K562 (cell line): ENCODE data around the gene HSPH1.

Source experiments
- ATF2 ChIP-seq: sonication (generic); formaldehyde crosslinking; IDR thresholded peaks from 2 replicates; pipeline ENCODE4 v1.8.1; 2022; ENCODE audit warnings: missing genetic modification reagents
- CEBPB ChIP-seq: fragments of 450-650 bp; IDR thresholded peaks from 2 replicates; pipeline ENCODE4 v1.6.1; 2016; ENCODE audit warnings: missing genetic modification characterization, missing compliant biosample characterization
- E2F1 ChIP-seq: sonication (generic); formaldehyde crosslinking; IDR thresholded peaks from 2 replicates; pipeline ENCODE4 v1.8.1; 2023; ENCODE audit warnings: mild to moderate bottlenecking, missing genetic modification reagents, moderate library complexity
- HNRNPK ChIP-seq: fragments of 200-400 bp; formaldehyde crosslinking; IDR thresholded peaks from one replicate; pipeline ENCODE4 v1.6.1; 2018; ENCODE audit warnings: mild to moderate bottlenecking, low read depth, low read length; ENCODE audit not compliant: poor library complexity, severe bottlenecking
- NFE2L1 ChIP-seq: fragments of 450-650 bp; IDR thresholded peaks from 2 replicates; pipeline ENCODE4 v1.6.1; 2016; ENCODE audit warnings: missing genetic modification characterization, low read depth, mild to moderate bottlenecking, missing compliant biosample characterization, moderate library complexity, borderline replicate concordance
- NR2C2 ChIP-seq, 2 experiments: fragments of 200-800 bp in 1 of 2; sonication (Bioruptor generic) in 1 of 2; sonication (generic) in 1 of 2; formaldehyde crosslinking in 1 of 2; IDR thresholded peaks; 2 replicates each; pipeline versions ENCODE4 v1.6.1 to v1.8.0; 2016 to 2022; ENCODE audit warnings: mild to moderate bottlenecking in 1 of 2, missing compliant biosample characterization in 1 of 2, missing genetic modification characterization in 1 of 2, missing genetic modification reagents in 1 of 2
- PBX2 ChIP-seq, 2 experiments: IDR thresholded peaks in 1 of 2; conservative IDR thresholded peaks in 1 of 2; 2 replicates each; pipeline ENCODE4 v1.6.1; 2016; ENCODE audit warnings: low read depth in 2 of 2, mild to moderate bottlenecking in 1 of 2, missing compliant biosample characterization in 1 of 2, missing genetic modification characterization in 1 of 2, moderate library complexity in 1 of 2
- POLR2A ChIP-seq: fragments of 450-650 bp; conservative IDR thresholded peaks from 2 replicates; pipeline ENCODE4 v1.6.1; 2016
- ZNF24 ChIP-seq: fragments of 450-650 bp; IDR thresholded peaks from 2 replicates; pipeline ENCODE4 v1.6.1; 2016
- ZNF274 ChIP-seq: IDR thresholded peaks from 2 replicates; pipeline ENCODE4 v1.6.1; 2011; ENCODE audit warnings: low read depth, mild to moderate bottlenecking, low read length, moderate library complexity, borderline replicate concordance
- TF ChIP-seq, protein P1 (sequence below): fragments of 250-450 bp; sonication (Bioruptor Pico); IDR thresholded peaks from 2 replicates; pipeline ENCODE4 v1.5.0; 2021
- TF ChIP-seq, protein P2 (sequence below): sonication (generic); formaldehyde crosslinking; IDR thresholded peaks from 2 replicates; pipeline ENCODE4 v1.8.0; 2022; ENCODE audit warnings: mild to moderate bottlenecking, missing genetic modification reagents

DNA sequence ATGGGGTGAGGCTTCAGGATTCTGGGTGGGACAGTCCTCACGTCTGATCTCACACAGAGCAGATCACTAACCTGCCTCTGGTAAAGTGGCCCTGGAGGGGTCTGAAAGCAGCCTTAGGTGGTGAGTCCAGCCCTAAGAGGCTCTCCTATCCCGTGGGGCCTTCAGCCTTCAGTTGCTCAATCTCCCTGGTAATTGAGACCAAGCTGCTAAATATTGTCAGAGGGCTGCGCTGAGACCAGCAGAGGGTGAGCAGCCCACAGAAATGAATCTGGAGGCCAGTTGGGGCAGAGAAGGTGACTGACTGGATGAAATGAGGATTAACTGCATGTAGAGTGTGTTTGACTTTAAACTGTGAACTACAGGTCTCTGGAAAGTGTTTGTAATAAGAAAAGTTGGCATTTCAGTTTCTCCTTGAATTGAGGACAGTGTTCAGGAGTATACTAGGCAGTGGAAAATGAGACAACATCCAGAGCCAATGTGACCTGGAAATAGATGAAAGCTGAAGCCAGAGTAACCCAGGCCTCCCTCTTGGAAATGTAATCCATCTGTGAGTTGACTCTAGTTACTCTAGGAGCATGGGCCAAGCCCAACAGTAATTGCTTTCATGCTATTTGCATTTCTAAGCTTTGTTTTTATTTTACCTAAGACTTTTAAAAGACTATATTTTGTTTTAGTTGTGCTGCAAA lies 14.3 kb upstream of the HSPH1 start:
- no peak for TF ChIP-seq ZNF24
- no peak for TF ChIP-seq PBX2 (CRISPR knock-in tag; IDR thresholded peaks at IDR 0.05; ENCODE audit: low read depth)
- no peak for TF ChIP-seq PBX2 (tag; conservative IDR thresholded peaks at IDR 0.05; ENCODE audit: low read depth)
- TF ChIP-seq ZNF274, result no peak
- TF ChIP-seq CEBPB (tag), result no peak
- TF ChIP-seq, protein P1, sequence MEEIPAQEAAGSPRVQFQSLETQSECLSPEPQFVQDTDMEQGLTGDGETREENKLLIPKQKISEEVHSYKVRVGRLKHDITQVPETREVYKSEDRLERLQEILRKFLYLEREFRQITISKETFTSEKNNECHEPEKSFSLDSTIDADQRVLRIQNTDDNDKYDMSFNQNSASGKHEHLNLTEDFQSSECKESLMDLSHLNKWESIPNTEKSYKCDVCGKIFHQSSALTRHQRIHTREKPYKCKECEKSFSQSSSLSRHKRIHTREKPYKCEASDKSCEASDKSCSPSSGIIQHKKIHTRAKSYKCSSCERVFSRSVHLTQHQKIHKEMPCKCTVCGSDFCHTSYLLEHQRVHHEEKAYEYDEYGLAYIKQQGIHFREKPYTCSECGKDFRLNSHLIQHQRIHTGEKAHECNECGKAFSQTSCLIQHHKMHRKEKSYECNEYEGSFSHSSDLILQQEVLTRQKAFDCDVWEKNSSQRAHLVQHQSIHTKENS (CRISPR knock-in tag), result no peak
- TF ChIP-seq E2F1 (CRISPR knock-in tag), result no peak
- no peak for TF ChIP-seq ATF2 (CRISPR knock-in tag)
- no peak for TF ChIP-seq POLR2A
- TF ChIP-seq NFE2L1, result no peak
- TF ChIP-seq, protein P2, sequence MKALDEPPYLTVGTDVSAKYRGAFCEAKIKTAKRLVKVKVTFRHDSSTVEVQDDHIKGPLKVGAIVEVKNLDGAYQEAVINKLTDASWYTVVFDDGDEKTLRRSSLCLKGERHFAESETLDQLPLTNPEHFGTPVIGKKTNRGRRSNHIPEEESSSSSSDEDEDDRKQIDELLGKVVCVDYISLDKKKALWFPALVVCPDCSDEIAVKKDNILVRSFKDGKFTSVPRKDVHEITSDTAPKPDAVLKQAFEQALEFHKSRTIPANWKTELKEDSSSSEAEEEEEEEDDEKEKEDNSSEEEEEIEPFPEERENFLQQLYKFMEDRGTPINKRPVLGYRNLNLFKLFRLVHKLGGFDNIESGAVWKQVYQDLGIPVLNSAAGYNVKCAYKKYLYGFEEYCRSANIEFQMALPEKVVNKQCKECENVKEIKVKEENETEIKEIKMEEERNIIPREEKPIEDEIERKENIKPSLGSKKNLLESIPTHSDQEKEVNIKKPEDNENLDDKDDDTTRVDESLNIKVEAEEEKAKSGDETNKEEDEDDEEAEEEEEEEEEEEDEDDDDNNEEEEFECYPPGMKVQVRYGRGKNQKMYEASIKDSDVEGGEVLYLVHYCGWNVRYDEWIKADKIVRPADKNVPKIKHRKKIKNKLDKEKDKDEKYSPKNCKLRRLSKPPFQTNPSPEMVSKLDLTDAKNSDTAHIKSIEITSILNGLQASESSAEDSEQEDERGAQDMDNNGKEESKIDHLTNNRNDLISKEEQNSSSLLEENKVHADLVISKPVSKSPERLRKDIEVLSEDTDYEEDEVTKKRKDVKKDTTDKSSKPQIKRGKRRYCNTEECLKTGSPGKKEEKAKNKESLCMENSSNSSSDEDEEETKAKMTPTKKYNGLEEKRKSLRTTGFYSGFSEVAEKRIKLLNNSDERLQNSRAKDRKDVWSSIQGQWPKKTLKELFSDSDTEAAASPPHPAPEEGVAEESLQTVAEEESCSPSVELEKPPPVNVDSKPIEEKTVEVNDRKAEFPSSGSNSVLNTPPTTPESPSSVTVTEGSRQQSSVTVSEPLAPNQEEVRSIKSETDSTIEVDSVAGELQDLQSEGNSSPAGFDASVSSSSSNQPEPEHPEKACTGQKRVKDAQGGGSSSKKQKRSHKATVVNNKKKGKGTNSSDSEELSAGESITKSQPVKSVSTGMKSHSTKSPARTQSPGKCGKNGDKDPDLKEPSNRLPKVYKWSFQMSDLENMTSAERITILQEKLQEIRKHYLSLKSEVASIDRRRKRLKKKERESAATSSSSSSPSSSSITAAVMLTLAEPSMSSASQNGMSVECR, result no peak
- no peak for TF ChIP-seq NR2C2 (CRISPR knock-in tag; IDR thresholded peaks at IDR 0.05)
- no peak for TF ChIP-seq NR2C2 (tag; IDR thresholded peaks at IDR 0.05)
- TF ChIP-seq HNRNPK, result no peak
